GM19328 (cell line): Measurements from ENCODE around the gene GSTM1.
A peak's percentile ranks its signal among the peaks of the same experiment; 100 is the strongest.

Experiments
- ATAC-seq: cut with Tn5 transposase; IDR thresholded peaks from one replicate; pipeline ENCODE4 v1.9.1; 2021; ENCODE audit warnings: mild to moderate bottlenecking, moderate library complexity; ENCODE audit not compliant: unreplicated experiment

GSTM1 gene

DNA sequence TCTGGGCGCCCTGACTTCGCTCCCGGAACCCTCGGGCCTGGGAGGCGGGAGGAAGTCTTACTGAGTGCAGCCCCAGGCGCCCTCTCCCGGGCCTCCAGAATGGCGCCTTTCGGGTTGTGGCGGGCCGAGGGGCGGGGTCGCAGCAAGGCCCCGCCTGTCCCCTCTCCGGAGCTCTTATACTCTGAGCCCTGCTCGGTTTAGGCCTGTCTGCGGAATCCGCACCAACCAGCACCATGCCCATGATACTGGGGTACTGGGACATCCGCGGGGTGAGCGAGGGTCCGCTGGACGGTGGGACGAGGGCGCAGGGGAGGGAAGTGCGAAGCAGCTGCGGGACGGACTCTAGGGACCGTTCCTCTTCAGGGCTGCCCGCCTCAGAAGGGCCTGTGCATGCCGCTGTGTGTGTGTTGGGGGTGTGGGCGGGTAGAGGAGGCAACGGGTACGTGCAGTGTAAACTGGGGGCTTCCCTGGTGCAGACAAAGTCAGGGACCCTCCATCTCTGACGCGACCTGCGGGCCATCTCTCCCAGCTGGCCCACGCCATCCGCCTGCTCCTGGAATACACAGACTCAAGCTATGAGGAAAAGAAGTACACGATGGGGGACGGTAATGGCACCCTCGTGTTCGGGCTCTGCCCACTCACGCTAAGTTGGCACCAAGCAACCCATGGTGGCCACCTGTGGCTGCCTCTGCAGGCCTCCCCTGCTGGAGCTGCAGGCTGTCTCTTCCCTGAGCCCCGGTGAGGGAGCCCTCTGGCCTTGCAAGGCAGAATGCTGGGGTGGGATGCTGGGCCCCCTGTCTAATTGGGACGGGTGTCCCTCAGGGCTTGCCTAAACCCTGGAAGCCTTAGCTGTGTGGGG, at the start of gene GSTM1:
GSTM1 (plus strand) TSS at position 177 of the 859 bp plus-strand sequence; CDS start at position 234, 57 bp downstream.
- peak; percentile 98 for ATAC-seq

DNA sequence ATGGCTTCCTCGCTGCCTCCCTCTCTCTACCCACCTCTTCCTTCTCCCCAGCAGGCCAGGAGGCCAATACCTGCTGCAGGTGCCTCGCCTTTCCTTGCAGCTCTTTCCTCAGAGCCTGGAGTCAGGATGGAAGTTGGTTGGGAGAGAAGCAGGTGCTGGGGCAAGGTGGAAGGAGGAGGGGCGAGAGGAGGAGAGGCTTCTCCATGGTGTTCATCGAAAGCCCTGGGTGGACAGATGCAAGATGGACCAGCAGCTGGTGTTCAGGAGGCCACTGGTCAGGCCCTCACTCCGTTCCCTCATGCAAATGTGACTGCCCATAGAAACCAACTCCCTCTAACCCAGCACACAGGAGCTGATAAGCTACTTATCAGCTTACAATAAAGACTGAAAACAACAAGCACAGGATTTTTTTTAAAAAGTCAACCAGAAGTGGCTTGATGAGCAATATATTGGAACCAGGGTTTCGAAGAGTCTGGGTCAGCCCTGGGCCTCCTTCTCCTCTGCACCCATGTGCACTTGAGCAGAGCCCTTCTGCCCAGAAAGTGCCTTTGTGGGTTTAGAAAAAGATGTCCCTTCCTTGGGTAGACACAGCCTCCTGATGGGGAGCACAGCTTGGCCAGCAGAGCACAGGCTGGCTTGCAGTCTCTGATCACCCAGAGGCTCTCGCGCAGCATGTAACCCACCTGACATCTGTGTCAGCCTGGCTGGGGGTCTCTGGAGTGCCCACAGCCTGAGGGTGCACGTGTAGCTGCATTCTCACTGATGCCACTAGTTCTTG, 48.4 kb upstream of the GSTM1 start:
- ATAC-seq: no peak

DNA sequence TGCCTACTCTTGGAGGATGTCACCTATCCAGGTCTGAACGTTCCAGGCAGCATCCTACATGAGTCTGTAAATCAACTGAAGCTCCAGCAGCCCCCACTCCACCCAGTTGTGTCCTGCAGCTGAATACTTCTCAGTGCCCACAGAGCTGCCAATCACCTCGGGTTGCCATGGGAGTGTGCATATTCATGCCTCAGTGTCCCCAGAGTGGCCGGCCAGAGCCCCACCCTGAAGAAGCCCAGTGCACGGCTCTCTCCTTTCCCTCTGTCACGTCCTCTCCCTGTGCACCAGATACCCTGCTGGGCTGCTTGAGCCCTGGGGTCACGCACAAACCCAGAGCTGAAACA, 47.8 kb upstream of the GSTM1 start:
- no peak for ATAC-seq

DNA sequence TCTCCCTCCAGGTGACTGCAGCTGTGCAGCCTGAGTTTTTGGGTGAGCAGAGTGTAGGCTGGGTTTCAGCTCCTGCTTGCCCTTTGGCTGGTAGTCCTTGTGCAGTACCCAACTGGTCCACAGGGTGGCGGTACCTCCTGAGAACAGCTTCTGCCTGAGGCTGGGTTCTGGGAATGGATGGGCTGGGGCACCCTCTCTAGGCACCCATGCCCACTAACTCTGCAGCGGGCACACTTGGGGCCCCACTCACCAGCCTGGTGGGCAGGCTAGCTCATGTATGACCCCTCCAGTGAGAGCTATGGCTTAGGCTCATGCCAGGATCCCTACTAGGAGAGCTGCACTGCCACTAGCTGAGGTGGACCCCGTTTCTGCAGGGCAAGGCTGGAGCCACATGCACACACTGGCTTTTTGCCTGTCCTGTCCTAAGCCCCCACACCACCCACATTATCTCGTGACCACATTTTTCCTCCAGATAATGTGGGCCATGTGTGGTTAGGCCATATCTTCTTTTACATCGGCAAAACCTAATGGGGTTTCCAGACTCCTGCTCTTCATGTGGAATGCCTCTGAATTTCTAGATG, 47.2 kb upstream of the GSTM1 start:
- ATAC-seq: peak; percentile 55

DNA sequence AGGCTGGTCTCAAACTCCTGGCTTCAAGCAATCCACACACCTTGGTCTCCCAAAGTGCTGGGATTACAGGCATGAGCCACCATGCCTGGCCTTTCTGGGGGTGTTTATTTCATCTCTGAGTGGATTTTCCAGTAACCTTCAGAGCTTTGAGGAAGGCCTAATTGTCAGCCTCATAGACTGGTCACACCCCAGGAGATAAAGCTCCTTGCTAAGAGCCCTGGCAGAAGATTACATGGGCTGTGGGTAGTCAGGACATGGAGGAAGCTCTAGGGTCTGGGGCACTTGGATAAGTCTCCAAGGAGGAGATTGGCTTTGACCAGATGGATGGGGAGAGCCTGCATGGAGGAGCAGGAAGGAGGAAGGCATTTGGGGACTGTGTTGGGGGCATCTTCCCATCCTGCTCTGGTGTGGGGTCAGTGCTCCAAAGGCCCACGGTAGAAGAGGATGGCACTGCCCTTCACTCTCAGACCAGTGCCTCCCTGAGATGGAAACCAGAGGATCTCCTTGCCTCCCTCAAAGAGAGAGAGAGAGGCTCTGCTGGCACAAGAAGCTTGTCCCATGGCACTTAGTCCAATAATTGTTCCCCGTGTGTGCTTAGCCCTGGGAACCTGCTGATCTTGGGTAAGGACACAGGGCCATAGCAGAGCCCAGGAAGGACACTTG, 46.4 kb upstream of the GSTM1 start:
- no peak for ATAC-seq

DNA sequence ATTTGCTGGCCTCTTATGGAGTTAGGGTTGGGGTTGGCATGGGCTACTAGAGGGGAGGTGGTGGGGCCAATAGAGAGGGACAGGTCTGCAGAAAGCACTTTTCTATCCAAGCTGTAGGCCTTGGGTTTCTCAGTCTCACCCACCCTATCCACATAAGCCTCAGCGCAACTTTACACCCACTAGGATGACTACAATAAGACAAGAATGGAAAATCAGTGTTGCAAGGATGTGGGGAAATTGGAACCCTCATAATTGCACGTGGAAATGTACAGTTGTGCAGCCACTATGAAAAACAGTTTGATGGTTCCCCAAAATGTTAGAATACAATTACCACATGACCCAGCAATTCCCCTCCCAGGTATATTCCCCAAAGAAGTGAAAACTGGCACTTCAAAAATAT, 45.8 kb upstream of the GSTM1 start:
- ATAC-seq: no peak

DNA sequence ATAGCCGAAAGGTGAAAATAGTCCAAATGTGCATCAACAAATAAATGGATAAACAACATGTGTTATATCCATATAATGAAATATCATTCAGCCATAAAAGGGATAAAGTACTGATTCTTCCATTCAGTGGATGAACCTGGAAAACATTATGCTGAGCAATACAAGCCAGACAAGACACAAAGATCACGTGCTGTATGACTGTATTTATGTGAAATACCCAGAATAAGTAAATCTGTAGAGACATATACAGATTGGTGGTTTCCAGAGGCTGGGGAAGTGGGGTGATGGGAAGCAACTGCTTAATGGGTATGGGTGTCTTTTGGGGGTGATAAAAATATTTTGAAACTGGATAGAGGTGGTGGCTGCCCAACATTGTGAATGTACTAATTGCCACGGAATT, 45.0 kb upstream of the GSTM1 start:
- ATAC-seq: no peak

DNA sequence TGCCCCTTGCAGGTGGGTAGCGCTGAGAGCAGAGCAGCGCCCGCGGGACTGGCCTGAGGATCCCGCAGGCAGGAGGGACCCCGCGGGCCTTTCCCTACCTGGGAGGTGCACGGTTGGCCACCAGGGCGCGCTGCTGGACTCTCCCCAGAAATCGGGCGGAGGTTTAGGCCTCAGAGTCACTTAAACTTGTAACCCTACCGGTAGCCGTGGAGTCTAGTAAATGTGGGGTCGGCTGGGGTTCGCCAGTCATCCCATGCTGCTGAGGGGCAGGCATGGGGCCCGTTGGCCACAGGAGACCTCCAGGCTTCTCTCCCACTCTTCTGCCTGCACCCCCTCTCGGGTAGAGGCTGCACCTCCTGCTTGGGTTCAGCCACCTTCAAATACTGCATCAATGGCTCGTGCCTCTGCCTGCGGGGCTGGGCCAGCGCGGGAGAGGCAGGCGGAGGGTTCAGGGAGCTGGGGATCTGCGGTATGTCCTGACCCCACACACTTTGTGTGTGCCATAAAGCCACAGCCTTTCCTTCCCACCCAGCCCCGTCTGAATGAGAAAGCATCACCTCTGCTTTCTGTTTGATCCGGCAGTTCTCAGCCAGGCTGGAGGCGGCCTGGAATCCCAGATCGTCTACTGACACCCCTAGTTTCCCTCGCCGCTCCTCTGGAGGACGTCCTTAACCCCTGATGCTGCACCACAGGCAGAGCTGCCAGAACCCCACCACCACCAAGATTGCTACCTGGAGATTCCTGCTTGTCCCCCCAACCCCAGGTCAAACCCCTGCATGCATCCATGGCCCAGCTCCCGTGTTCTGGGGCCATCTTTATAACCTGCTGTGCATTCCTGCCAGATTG, 44.0 kb upstream of the GSTM1 start:
- ATAC-seq: peak; percentile 67

DNA sequence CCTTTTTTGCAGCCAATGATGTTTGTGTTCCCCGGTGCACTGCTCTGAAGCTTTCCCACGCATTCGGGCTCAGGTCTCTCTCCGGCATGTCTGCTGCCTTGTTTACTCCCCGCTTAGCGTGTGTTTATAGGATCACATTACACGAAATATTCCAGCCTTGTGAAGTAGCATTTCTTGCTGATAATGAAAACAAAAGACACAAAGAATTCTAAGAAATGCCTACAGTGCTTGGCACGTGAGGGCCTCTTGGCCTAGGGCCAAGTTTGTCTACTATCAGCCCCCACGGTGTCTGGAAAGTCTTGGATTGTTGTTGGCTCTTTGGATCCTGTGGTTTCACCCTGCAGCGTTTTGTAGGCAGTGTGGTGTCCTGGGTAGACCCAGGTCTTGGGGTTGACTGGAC, 42.9 kb upstream of the GSTM1 start:
- ATAC-seq: no peak

DNA sequence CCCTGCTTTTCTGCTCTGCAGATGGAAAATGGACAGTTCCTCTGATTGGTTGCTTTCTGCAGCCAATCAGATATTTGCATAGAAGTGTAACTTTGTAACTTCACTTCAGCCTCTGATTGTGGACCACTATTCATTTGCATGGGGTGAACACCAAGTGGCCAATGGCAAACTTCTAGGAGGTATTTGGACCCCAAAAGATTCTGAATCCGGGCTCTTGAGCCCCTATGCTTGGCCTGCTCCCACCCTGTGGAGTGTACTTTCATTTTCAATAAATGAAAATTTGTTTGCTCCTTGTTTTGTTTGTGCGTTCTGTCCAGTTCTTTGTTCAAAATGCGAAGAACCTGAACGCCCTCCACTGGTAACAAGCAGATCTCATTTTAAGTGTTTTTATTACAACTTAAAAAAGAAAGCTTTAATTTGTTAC, 38.1 kb upstream of the GSTM1 start:
- no peak for ATAC-seq

DNA sequence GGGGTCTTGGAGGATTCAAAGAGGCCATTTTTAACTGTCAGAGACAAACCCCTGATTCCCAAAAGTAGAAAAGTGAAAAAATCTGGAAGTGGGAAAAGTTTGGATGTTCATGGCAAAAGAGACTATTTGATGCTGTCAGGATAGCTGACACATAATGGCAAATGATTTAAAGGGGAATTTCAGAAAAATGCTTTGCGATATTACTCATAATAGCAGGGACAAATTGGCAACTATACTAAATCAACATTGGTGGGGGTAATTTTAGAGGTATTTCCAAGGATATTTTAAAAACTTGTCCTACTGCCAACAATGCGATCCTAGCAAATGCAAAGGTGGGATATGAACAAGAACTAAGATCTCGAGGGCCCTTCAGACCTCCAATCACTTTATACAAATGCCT, 37.0 kb upstream of the GSTM1 start:
- ATAC-seq: no peak

DNA sequence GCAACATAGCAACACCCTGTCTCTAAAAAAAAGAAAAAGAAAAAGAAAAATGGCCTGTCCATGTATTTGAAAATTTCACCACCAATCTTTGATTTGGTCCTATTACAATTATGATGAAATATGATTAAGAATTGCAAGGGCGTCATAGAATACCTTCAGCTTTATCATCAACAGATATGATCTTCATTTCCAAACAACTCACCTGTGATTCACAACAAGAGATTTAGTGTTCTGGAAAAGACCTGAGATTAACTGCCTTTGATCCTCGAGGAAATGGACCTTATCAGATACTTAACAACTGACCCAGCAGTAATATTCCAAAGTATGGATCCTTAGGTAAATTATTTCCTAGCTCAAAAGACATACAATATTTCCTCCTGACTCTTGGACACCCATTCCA, 35.2 kb upstream of the GSTM1 start:
- ATAC-seq: no peak

DNA sequence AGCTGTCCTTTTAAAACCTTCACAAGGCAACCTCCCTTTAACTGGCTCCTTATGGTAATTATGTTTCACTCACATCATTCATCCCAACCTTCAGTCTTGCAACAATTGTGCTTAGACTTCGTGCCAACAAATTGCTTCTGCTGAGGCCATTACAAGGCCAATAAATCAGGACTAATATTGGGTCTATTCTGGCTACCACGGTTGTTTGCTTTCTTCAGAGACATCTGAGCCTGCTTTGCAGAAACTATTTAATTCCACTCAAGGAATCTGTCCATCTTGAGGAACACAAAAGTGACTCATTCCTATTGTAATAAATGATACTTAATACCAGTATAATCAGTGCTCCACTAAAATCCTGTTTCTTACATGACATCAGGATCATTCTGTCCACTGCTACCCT, 34.3 kb upstream of the GSTM1 start:
- no peak for ATAC-seq

DNA sequence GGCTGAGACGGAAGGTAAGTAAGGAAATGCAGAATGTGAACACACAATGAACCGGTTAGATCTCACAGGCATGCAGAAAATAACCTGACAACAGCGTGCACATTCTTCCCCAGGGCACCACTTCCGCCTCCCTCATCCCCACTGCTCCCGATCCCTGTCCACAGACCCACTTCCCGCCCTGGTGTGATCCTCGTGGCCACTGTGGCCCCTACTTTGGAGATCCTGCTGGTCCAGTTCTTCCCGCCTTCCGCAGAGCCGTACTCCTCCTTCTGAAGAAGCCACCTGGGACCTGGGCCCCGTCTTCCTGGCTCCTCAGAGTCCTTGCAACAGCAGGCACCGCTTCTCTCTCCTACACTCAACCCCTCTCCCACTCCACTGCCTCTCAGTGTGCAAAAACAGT, 33.1 kb upstream of the GSTM1 start:
- no peak for ATAC-seq

DNA sequence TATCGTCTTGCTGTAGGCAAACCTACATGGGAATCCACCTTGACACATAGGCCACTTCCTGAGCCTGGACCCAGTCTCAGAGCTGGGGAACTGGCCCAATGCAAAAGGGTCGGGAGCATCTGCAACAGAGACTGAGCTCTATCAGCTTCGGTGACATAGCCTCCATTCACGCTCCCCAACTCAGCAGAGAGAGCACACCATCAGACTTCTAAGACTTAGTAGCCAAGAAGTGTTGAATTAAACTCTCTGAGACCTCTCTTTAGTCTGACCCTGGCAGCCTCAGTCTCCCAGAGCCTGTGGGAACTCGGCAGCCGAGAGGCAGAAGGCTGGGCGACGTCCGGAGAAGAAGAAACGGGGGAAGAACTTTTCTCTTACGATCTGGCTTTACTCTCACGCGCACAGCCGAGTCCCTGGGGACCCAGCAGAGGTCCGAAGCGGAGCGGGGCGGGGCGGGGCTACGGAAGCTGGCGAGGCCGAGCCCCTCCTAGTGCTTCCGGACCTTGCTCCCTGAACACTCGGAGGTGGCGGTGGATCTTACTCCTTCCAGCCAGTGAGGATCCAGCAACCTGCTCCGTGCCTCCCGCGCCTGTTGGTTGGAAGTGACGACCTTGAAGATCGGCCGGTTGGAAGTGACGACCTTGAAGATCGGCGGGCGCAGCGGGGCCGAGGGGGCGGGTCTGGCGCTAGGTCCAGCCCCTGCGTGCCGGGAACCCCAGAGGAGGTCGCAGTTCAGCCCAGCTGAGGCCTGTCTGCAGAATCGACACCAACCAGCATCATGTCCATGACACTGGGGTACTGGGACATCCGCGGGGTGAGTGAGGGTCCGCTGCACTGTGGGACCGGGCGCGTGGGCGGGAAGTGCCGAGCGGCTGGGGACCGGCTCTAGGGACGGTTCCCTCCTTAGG, 31.8 kb upstream of the GSTM1 start, which contains the start of gene GSTM4:
GSTM4 (plus strand) TSS at position 485 of the 905 bp plus-strand sequence; CDS start at position 776, 291 bp downstream.
- peak; percentile 84 for ATAC-seq

DNA sequence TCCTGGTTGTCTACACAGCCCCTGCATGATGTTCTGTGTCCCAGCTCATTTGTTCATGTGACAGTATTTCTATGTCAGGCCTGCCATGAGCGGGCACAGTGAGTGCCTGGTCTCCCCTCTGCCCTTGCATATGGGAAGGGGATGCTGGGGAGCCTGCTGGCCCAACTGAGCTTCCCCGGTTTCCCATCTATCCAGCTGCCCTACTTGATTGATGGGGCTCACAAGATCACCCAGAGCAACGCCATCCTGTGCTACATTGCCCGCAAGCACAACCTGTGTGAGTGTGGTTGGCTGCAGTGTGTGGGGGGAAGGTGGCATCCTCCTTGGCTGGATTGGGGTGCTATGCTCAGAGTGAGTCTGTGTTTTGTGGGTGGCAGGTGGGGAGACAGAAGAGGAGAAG, 30.2 kb upstream of the GSTM1 start:
- ATAC-seq: no peak

DNA sequence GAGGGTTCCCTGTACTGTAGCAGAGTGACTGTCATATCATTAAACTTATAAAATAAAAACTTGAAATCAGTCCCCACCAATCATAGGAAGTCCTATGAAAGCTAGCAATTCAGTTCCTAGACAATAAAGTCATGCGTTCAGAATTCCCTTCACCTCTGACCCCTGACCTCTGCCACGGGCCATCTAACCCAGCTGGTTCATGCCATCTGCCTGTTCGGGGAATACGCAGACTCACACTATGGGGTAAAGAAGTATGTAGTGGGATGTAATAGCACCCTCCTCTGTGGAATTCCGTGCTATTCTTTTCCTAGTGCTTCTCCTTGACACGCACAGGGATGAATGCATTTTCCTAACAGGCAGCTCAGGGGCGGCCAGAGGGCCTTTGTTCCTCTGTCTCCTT, 29.6 kb upstream of the GSTM1 start:
- no peak for ATAC-seq

DNA sequence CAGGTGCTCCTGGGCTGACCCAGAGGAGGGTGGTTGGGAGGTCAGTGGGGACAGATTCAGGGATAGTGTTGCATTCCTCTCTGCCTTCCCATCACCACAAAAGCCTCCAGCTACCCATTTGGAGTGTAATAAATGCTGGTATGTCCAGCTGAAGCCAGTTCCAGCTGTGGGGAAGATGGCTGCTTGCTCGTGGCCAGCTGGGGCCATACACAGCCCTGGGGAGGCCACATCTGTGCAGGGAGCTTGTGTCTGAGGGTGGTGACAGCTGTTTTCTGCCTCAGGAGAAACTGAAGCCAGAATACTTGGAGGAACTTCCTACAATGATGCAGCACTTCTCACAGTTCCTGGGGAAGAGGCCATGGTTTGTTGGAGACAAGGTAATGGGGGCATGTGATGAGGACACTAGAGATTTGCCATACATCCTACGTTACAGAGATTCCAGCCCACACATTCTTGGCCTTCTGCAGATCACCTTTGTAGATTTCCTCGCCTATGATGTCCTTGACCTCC, 29.0 kb upstream of the GSTM1 start:
- no peak for ATAC-seq

DNA sequence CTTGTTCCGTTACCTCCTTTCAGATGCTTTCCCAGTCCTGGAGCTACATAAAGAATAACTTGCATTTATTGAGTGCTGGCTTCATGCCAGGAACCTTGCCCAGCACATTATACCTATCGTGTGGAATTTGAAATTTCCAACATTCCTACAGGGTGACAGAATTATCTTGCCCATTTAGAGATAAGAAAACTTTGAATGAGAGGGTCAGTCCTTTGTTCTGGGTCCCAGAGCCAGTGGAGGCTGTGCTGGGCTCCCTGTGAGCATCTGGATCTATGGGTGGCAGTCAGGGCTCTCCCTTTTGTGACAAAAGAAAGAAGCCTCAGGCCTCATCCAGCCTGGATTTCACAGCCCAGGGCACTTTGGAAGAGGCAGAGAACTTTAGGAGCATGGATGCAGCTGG, 28.5 kb upstream of the GSTM1 start:
- ATAC-seq: no peak
